AML-193 (cell line): Measurements from ENCODE around the gene KCTD17.

Experiments used
- DNase-seq, 2 experiments: peaks; one replicate each; lab custom pipeline; 2025; lab: John Stamatoyannopoulos, UW

Gene KCTD17

DNA sequence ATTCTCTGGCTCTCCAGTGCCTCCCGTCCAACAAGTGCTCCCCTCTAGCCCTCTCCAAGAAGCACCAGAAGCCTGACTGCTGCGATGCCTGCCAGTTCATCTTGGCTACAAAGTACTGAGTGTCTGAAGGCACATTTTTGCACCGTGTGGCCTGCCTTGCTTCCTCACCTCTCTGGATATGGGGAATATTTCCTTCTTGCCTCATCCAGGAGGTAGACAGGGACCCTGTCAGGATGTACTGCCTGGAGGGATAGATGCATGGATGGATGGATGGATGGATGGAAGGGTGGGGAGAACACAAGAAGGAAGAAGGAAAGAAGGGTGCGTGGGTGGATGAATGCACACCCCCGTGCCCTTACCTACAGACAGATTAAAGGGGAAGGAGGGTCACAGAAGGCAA lies 27.6 kb downstream of the KCTD17 start:
- DNase-seq = no peak

GRCh38 chr22:37079668-37080171 lies 28.2 kb downstream of the KCTD17 start:
- DNase-seq = no peak

GRCh38 chr22:37080438-37080837 lies 28.9 kb downstream of the KCTD17 start:
- DNase-seq = no peak

DNA sequence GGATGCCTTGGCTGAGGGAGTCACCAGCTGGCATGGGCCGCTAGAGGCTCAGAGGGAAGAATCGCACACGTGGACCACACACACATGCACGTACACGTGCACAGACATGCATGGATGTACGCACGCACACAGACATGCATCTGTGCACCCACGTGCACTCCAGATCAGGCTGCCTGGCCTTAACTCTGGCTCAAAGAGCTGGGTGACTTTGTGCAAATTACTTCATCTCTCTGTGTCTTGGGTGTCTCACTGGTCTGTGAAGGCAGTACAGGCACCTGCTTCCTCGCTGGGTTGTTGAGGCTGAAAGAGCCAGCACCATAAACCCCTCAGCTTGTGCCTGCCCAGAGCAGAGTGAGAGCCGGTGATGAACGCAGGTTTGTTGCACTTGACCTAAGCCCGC lies 29.3 kb downstream of the KCTD17 start:
- no peak for DNase-seq

- no peak for DNase-seq
Observed at GRCh38 chr22:37082251-37082873, 30.8 kb downstream of the KCTD17 start.

DNA sequence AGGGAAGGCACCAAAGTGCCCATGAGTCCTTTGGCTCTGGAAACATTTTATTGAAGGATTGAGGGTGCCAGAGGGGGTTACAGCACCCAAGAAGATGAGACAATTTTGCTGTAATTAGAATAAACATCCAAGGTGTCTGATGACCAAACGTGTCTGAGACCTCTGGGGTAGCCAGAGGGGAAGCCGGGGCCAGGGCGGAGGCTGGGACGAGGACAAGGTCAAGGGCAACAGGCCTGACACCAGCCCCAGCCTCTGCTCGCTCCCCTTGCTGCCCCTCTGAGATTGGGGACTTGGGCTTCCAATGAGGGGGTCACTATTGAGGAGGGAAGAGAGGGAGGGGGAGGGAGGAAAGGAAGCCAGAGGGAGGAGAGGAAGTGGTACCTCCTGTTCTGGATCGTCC lies 32.4 kb downstream of the KCTD17 start:
- DNase-seq = no peak

DNA sequence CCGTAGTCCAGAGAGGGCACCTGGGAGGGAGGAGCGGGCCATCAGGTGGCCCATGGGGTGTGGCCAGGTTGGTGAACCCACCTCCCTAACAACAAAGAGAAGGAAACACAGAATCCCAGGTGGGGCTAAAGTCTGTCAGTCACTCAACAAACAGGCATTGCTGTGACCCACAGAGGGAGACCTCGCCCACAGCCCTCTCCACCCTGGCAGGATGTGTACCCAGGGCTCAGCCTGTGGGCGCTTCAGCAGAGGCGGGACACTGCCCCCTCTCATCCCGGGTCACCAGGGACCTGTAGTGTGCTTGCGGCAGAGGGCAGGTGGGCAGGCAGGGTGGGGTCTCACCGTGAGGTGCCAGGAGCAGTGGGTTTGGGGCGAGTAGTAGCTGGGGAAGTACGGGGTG lies 32.8 kb downstream of the KCTD17 start:
- no peak for DNase-seq

DNA sequence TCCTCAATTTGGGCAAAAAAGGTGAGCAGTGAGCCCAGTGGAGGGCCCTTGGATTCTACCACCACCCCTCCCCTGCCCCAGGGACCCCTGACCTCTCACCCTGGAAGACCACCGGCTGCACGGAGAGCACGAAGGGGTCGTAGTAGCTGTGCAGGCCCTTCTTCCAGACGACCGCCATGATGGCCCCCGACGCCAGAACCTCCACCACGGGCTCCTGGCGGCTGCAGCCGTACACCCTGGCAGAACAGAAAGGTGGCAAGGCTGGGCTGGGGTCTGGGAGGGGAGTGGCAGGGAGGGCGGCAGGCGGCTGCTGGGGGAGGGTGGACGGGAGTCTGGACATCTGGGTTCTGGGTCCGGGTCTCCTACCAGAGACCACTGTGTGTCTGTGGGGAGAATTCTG lies 34.6 kb downstream of the KCTD17 start:
- DNase-seq = no peak

GRCh38 chr22:37088108-37088605 lies 36.6 kb downstream of the KCTD17 start:
- no peak for DNase-seq

DNA sequence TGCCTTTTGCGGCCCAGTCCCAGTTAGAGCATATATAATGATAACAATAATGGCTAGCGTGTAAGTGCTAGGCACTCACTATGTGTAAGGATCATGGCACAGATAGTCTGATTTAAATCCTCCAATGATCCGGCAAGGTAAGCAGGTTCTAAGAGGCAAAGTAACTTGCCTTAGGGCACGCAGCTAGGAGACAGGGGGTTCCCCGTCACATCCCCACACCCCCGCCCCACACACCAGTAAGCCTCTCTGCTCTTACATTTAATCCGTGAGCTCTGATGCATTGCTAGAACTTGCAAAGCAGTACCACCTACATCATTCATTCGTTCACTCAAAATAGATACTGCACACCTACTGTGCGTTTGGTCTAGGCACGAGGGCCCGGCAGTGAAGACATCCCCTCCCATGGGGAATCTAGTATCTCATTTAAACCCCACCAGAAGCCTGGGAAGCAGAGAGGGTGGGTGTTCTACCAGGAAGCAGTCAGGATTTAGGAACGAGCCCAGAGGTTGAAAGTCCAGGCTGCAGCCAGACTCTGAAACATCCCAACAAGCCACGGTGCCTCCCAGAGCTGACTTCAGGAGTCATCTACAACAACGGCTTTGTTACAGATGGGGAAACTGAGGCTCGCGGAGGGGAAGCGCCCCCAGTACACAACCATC lies 37.3 kb downstream of the KCTD17 start:
- no peak for DNase-seq

GRCh38 chr22:37089434-37089833 lies 37.9 kb downstream of the KCTD17 start:
- no peak for DNase-seq

- DNase-seq = no peak
Observed at GRCh38 chr22:37090920-37091695, 39.6 kb downstream of the KCTD17 start.

DNA sequence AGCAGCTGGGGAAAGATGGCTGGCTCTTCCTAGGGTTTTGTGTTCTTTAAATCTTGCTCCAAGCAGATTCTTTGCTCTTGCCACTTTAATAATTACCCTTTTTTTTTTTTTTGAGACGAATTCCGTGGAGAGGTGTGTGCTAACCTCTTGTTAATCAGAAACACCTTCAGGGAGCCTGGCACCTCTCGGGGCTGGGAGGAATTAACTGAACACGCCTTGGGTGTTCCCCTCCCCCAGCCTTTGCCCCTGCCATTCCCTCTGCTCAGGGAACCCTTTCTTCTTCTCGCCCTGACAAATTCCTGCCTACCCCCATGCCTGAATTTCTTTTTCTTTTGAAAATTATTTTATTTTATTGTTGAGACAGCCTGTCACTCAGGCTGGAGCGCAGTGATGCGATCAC lies 40.5 kb downstream of the KCTD17 start:
- no peak for DNase-seq

DNA sequence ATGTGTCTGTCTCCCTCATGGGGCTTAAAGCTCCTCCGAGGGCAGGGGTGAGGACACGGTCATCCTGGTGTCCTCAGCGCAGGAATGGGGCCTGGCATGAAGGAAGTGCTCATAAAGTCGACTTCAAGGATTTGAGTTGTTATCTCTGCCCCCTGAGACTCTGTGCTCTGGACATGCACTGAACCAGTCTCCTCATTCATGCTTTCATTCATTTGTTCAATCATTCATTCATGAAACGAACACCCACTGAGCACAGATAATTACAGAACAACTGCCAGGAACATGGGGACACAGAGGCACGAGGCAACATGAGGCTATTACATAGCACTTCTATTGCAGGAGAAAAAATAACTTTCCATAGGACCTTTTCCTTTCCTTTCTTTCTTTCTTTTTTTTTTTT lies 41.5 kb downstream of the KCTD17 start:
- no peak for DNase-seq

DNA sequence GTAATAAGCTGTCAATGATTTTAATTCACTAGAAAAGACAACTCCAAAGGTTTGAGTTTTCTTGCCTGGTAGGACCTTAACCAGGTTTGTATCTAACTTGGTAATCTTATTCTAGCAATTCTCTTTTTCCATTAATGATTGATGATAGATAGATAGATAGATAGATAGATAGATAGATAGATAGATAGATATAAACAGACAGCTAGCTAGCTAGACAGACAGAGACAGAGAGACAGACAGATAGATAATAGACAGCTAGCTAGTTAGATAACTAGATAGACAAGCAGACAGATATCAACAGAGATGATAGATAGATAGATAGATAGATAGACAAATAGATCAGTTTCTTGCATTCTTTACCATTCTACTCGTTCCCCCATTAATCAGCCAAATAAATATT lies 42.7 kb downstream of the KCTD17 start:
- no peak for DNase-seq

GRCh38 chr22:37095113-37095512 lies 43.6 kb downstream of the KCTD17 start:
- no peak for DNase-seq

DNA sequence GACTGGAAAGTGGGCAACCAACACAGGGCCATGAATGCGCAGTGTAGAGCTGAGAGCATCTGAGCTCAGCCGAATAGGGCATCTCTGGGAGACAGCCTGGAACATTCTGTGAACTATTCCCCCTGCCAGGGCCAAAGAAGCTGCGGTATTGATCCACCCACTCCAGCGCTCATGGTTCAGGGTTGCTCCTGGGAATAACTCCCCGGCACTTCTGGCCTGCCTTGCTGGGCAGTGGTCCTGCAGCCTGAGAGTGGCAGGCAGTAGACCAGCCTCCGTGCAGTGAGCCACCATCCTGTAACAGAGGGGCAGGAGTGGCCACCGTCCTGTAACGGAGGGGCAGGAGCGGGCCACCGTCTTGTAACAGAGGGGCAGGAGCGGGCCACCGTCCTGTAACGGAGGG lies 45.8 kb downstream of the KCTD17 start:
- no peak for DNase-seq

DNA sequence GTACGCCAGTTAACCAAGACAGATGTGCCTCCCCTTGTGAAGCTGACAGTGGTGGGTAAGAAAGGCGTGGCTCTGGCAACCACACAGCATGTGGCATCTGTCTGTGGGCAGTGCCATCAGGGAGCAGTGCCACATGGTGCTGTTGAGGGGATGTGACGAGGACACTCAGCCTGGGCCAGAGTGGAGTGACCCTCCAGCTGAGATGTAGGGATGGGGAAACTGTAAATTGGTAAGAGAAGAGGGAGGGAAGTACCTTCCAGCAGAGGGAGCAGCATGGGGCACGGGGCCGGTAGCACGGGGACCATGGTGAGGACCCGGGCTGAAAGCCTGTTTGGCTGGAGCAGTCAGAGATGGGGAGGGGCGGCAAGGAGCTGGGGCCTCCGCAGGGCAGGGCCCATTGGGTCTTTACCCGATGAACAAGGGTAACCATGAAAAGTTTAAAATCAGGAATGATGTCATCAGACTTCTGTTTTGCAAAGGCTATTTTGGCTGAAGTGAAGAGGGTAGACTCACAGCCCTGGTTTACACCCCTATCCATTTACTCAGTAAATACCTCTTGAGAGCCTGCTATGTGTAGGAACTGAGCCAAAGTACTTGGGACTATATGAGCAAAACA lies 47.5 kb downstream of the KCTD17 start:
- peak in 1 of 2 experiments; percentile 16 for DNase-seq

GRCh38 chr22:37100589-37101127 lies 49.1 kb downstream of the KCTD17 start:
- no peak for DNase-seq

- no peak for DNase-seq
Observed at GRCh38 chr22:37101311-37102066, 49.9 kb downstream of the KCTD17 start.

DNA sequence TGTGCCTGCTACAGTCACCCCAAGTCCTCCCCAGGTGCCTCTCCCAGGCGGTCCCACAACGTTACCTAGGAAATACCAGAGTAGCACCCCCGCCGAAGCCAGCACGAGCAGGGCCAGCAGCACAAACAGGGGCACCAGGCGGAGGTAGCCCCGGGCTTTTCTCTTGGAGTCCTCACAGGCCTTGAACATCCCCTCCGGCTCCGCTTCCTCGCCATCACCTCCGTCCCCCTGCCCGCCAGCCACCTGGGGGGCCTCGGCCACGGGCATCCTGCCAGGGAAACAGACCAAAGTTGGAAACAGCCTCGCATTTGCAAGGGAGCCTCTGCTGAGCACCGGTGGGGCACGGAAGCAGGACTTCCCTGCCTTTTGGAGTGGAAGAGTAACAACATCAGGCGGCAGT lies 51.6 kb downstream of the KCTD17 start:
- DNase-seq = no peak
